ENCODE measurements around the gene LAGE3. TPM values are rescaled to one million over a fixed set of nuclear protein-coding genes. Genes with fewer than 3 reads are reported as not detected.

Gene LAGE3
- total RNA-seq, 1 donor from 2014 or later = 15.3 TPM

DNA sequence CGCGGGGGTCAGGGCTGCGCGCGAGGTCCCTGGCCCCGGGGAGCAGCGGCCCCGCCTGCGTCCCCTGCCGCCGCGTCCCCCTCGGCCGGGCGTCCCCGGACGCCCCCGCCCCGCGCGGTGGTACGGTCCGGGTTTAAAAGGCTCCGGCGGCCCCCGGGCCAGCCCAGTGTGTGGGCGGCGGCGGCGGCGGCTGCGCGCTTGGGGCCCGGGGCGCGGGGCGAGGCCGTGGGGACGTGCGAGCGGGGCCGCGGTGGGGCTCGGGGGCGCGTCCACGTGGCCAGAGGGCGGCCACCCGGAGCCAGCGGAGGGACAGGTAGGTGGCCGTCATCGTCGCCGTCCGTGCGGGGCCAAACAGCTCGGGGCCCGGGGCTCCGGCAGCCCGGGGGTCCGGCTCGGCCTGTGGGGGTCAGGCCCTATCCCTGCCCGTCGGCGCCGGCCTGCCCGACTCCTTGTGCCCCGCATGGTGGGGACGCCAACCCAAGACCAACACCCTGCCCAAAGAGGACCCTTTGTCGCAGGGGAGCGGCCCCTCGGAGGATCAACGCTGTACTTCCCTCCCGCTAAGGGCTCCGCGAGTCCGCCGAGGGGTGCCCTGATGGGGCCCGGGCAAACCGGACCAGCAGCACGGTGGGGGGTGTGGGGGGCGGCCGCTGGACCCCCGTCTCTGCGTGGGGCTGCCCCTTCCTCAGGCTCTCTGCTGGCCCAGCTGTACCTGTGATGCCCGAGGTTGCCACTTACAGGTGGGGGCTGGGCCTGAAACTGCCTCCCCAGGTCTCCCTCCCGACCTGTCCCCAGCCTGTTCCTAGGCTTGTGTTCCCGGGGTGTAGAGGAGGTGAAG lies 20.7 kb downstream of the LAGE3 start, which contains the start of gene PLXNA3:
Gene PLXNA3, plus strand, starts transcription at position 166 of the 838 bp plus-strand sequence. CDS start 1,903 bp downstream, outside the sequence.
- TF ChIP-seq, protein P1, sequence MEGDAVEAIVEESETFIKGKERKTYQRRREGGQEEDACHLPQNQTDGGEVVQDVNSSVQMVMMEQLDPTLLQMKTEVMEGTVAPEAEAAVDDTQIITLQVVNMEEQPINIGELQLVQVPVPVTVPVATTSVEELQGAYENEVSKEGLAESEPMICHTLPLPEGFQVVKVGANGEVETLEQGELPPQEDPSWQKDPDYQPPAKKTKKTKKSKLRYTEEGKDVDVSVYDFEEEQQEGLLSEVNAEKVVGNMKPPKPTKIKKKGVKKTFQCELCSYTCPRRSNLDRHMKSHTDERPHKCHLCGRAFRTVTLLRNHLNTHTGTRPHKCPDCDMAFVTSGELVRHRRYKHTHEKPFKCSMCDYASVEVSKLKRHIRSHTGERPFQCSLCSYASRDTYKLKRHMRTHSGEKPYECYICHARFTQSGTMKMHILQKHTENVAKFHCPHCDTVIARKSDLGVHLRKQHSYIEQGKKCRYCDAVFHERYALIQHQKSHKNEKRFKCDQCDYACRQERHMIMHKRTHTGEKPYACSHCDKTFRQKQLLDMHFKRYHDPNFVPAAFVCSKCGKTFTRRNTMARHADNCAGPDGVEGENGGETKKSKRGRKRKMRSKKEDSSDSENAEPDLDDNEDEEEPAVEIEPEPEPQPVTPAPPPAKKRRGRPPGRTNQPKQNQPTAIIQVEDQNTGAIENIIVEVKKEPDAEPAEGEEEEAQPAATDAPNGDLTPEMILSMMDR (IDR thresholded peaks at IDR 0.05; ENCODE audit: unreplicated experiment) = no peak
- Mint-ChIP-seq H3K4me3 (peak within 1 kb of the TSS; percentile 85), H3K9me3 (peaks cover 4% of the 10 kb centered on the region), H3K27me3 (ENCODE audit: low read depth) (no peaks in the 10 kb centered on the region), H3K4me1 (peaks cover 9% of the 10 kb centered on the region), H3K27ac (peak within 1 kb of the TSS; percentile 86), H3K36me3 (peaks cover 14% of the 10 kb centered on the region)
- DNase-seq (ENCODE audit: low spot score in 2 of 2, unreplicated experiment in 2 of 2) = peak in 1 of 2 experiments; percentile 74

DNA sequence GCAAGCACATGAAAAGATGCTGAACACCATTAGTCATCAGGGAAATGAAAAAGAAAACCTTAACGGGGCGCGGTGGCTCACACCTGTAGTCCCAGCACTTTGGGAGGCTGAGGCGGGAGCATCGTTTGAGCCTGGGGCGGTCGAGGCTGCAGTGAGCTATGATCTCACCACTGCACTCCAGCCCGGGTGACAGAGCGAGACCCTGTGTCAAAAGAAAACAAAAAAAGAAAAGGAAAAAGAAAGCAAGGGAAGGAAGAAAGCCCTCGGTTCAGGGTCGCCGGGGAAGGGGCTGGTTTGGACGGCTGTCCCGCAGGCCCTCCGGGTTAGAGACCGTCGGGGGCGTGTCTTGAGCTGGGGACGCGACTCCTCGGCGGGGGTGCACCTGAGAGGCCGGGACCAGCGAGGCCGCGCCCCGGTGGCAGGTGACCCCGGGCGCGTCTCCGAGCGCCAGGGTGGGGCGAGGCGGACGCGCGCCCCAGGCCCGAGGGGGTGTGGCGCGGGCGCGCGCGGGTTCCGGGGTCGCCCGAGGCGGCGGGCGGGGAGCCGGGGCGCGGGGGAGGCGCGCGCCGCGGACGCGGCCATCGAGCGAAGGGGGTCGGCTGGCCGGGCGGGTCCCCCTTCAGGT lies 21.5 kb downstream of the LAGE3 start:
- Mint-ChIP-seq H3K9me3 (peaks cover 12% of the 10 kb centered on the region), H3K36me3 (peaks cover 12% of the 10 kb centered on the region), H3K27ac (peak overlapping the region; percentile 86), H3K4me3 (peak overlapping the region; percentile 85), H3K4me1 (peaks cover 9% of the 10 kb centered on the region), H3K27me3 (ENCODE audit: low read depth) (no peaks in the 10 kb centered on the region)
- TF ChIP-seq, protein P1 (IDR thresholded peaks at IDR 0.05; ENCODE audit: unreplicated experiment) = no peak
- no peak for DNase-seq (ENCODE audit: low spot score in 2 of 2, unreplicated experiment in 2 of 2)

DNA sequence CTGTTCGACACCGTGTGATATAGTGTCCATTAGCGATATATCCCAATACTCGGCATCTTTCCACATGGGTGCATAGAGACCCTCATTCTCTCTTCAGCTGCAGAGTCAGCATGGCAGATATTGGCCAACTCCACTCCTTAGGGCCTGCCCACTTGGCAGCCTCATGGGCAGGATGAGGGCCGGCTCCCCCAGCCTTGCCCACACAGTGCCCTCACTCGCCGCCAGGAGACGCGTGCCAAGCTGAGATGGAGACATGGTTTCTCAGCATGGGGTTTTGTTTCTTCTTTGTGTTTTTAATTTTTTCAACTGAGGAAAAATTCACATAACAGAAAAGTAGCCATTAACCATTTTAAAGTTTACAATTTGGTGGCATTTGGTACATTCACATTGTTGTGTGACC lies 26.3 kb downstream of the LAGE3 start:
- H3K27me3 Mint-ChIP-seq (ENCODE audit: low read depth) = no peaks in the 10 kb centered on the region
- TF ChIP-seq, protein P1 (IDR thresholded peaks at IDR 0.05; ENCODE audit: unreplicated experiment) = no peak
- H3K4me3 Mint-ChIP-seq = no peak overlapping the region
- DNase-seq (ENCODE audit: low spot score in 2 of 2, unreplicated experiment in 2 of 2) = no peak
- H3K27ac Mint-ChIP-seq = no peak overlapping the region
- H3K9me3 Mint-ChIP-seq = peaks cover 12% of the 10 kb centered on the region
- no peaks in the 10 kb centered on the region for H3K4me1 Mint-ChIP-seq
- peaks cover 12% of the 10 kb centered on the region for H3K36me3 Mint-ChIP-seq

DNA sequence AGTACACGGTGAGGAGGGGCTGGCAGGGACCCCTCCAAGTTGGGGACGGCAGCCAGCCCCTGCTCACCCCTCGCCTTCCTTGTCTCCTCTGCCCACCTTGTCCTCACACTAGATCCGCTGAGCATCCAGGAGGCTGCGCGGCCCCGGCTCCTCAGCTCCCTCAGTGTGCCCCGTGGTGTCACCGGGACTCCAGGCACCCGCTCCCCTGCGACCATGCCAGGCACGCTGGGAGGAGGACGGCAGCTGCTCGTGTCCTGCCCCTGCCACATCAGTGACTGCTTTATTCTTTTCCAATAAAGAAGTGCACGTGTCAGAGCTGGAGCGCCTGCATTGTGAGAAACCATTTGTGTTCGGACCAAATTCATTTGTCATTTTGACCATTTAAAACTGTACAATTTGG lies 28.8 kb downstream of the LAGE3 start:
- Mint-ChIP-seq H3K9me3 (peaks cover 8% of the 10 kb centered on the region), H3K4me3 (no peak overlapping the region)

DNA sequence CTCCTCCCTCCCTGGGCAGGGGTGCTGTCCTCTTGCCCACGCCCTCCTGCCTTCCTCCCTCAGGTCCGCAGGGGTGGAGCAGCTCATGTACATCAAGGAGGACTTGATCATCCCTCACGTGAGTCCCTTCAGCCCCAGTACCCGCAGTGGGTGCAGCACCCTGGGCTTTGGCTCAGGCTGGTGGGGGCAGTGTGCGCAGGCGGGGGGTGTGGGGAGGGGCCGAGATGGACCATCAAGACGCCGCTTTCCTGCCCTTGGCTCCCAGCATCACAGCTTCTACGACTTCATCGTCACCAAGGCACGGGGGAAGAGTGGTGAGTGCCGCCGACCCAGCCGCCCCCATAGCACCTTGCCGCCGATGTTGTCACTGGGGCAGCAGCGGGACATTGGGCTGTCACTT lies 29.5 kb downstream of the LAGE3 start:
- H3K36me3 Mint-ChIP-seq = peaks cover 16% of the 10 kb centered on the region
- no peaks in the 10 kb centered on the region for H3K4me1 Mint-ChIP-seq
- DNase-seq (ENCODE audit: low spot score in 2 of 2, unreplicated experiment in 2 of 2) = no peak
- H3K9me3 Mint-ChIP-seq = peaks cover 8% of the 10 kb centered on the region
- H3K27ac Mint-ChIP-seq = no peak overlapping the region
- H3K27me3 Mint-ChIP-seq (ENCODE audit: low read depth) = no peaks in the 10 kb centered on the region
- no peak overlapping the region for H3K4me3 Mint-ChIP-seq
- TF ChIP-seq, protein P1 (IDR thresholded peaks at IDR 0.05; ENCODE audit: unreplicated experiment) = no peak

More for the DNA sequence above, 28.8 kb downstream of the LAGE3 start:
- Mint-ChIP-seq H3K36me3 (peaks cover 16% of the 10 kb centered on the region), H3K4me1 (no peaks in the 10 kb centered on the region), H3K27ac (no peak overlapping the region), H3K27me3 (ENCODE audit: low read depth) (no peaks in the 10 kb centered on the region)
- DNase-seq (ENCODE audit: low spot score in 2 of 2, unreplicated experiment in 2 of 2) = no peak
- TF ChIP-seq, protein P1 (IDR thresholded peaks at IDR 0.05; ENCODE audit: unreplicated experiment) = no peak

All from mesothelial cell of epicardium (in vitro differentiated cells).